ENCODE measurements around the gene DOK7. TPM values are rescaled to one million over a fixed set of nuclear protein-coding genes. Genes with fewer than 3 reads are reported as not detected.

The DOK7 gene
- total RNA-seq, 2 experiments from 2014 or later = not detected

GRCh38 chr4:3524920-3525319, 61.8 kb downstream of the DOK7 start:
- no peak overlapping the region for H3K4me3 Mint-ChIP-seq
- no peaks in the 10 kb centered on the region for H3K36me3 Mint-ChIP-seq
- no peaks in the 10 kb centered on the region for H3K27me3 Mint-ChIP-seq
- peaks cover 1% of the 10 kb centered on the region for H3K4me1 Mint-ChIP-seq
- H3K9me3 Mint-ChIP-seq = no peaks in the 10 kb centered on the region
- ATAC-seq (ENCODE audit: low read depth) (no peak), DNase-seq (no peak)
- POLR2A ChIA-PET = no interaction called here
- no peak overlapping the region for H3K27ac Mint-ChIP-seq

GRCh38 chr4:3525532-3526430, 62.7 kb downstream of the DOK7 start:
- H3K27ac Mint-ChIP-seq = no peak overlapping the region

GRCh38 chr4:3526456-3526855, 63.4 kb downstream of the DOK7 start:
- Mint-ChIP-seq H3K4me3 (no peak overlapping the region), H3K27me3 (no peaks in the 10 kb centered on the region), H3K9me3 (no peaks in the 10 kb centered on the region), H3K4me1 (peaks cover 11% of the 10 kb centered on the region), H3K36me3 (peaks cover 2% of the 10 kb centered on the region), H3K27ac (no peak overlapping the region)
- ATAC-seq (ENCODE audit: low read depth) (no peak), DNase-seq (no peak)
- POLR2A ChIA-PET = no interaction called here

More at GRCh38 chr4:3525532-3526430, 62.7 kb downstream of the DOK7 start:
- H3K9me3 Mint-ChIP-seq = no peaks in the 10 kb centered on the region
- H3K27me3 Mint-ChIP-seq = no peaks in the 10 kb centered on the region
- H3K4me3 Mint-ChIP-seq = no peak overlapping the region
- POLR2A ChIA-PET = no interaction called here
- no peaks in the 10 kb centered on the region for H3K36me3 Mint-ChIP-seq
- DNase-seq = no peak
- H3K4me1 Mint-ChIP-seq = peaks cover 6% of the 10 kb centered on the region
- ATAC-seq (ENCODE audit: low read depth) = no peak

- no peak for ATAC-seq (ENCODE audit: low read depth)
- H3K27me3 Mint-ChIP-seq = no peaks in the 10 kb centered on the region
- no peak overlapping the region for H3K27ac Mint-ChIP-seq
- peaks cover 13% of the 10 kb centered on the region for H3K4me1 Mint-ChIP-seq
- no peak overlapping the region for H3K4me3 Mint-ChIP-seq
- POLR2A ChIA-PET = no interaction called here
- no peaks in the 10 kb centered on the region for H3K9me3 Mint-ChIP-seq
- no peak for DNase-seq
- peaks cover 2% of the 10 kb centered on the region for H3K36me3 Mint-ChIP-seq
Observed at GRCh38 chr4:3527101-3527913, 64.2 kb downstream of the DOK7 start.

GRCh38 chr4:3527914-3528876, 65.1 kb downstream of the DOK7 start:
- no peak for ATAC-seq (ENCODE audit: low read depth)
- POLR2A ChIA-PET = no interaction called here
- DNase-seq = no peak
- Mint-ChIP-seq H3K27ac (no peak overlapping the region), H3K36me3 (peaks cover 2% of the 10 kb centered on the region), H3K4me3 (no peak overlapping the region), H3K27me3 (no peaks in the 10 kb centered on the region), H3K4me1 (peaks cover 13% of the 10 kb centered on the region), H3K9me3 (no peaks in the 10 kb centered on the region)

GRCh38 chr4:3529363-3529762, 66.3 kb downstream of the DOK7 start:
- Mint-ChIP-seq H3K9me3 (no peaks in the 10 kb centered on the region), H3K27me3 (no peaks in the 10 kb centered on the region), H3K4me3 (no peak overlapping the region), H3K4me1 (peaks cover 13% of the 10 kb centered on the region), H3K27ac (no peak overlapping the region), H3K36me3 (peaks cover 2% of the 10 kb centered on the region)
- POLR2A ChIA-PET = no interaction called here
- no peak for ATAC-seq (ENCODE audit: low read depth)
- DNase-seq = no peak

- no peaks in the 10 kb centered on the region for H3K9me3 Mint-ChIP-seq
- peak overlapping the region; percentile 30 for H3K4me3 Mint-ChIP-seq
- no peak for ATAC-seq (ENCODE audit: low read depth)
- peaks cover 2% of the 10 kb centered on the region for H3K36me3 Mint-ChIP-seq
- peaks cover 13% of the 10 kb centered on the region for H3K4me1 Mint-ChIP-seq
- POLR2A ChIA-PET = no interaction called here
- H3K27ac Mint-ChIP-seq = peak overlapping the region; percentile 4
- no peak for DNase-seq
- H3K27me3 Mint-ChIP-seq = peaks cover 2% of the 10 kb centered on the region
Observed at GRCh38 chr4:3530051-3530450, 66.9 kb downstream of the DOK7 start.

GRCh38 chr4:3530663-3531254, 67.7 kb downstream of the DOK7 start:
- no peak for DNase-seq
- no peak for ATAC-seq (ENCODE audit: low read depth)
- Mint-ChIP-seq H3K27me3 (peaks cover 2% of the 10 kb centered on the region), H3K36me3 (peaks cover 2% of the 10 kb centered on the region), H3K9me3 (no peaks in the 10 kb centered on the region), H3K4me3 (peak overlapping the region; percentile 98), H3K4me1 (peaks cover 13% of the 10 kb centered on the region), H3K27ac (no peak overlapping the region)
- POLR2A ChIA-PET = no interaction called here

- ATAC-seq (ENCODE audit: low read depth) (no peak), DNase-seq (no peak)
- H3K27me3 Mint-ChIP-seq = peaks cover 2% of the 10 kb centered on the region
- H3K9me3 Mint-ChIP-seq = no peaks in the 10 kb centered on the region
- H3K4me3 Mint-ChIP-seq = peak overlapping the region; percentile 98
- POLR2A ChIA-PET = no interaction called here
- H3K4me1 Mint-ChIP-seq = peaks cover 13% of the 10 kb centered on the region
- peak overlapping the region; percentile 74 for H3K27ac Mint-ChIP-seq
- peaks cover 2% of the 10 kb centered on the region for H3K36me3 Mint-ChIP-seq
Observed at GRCh38 chr4:3531318-3531878, 68.3 kb downstream of the DOK7 start.

- H3K27me3 Mint-ChIP-seq = peaks cover 2% of the 10 kb centered on the region
- POLR2A ChIA-PET = no interaction called here
- DNase-seq (peak; percentile 88), ATAC-seq (ENCODE audit: low read depth) (peak; percentile 90)
- H3K4me1 Mint-ChIP-seq = peaks cover 13% of the 10 kb centered on the region
- H3K4me3 Mint-ChIP-seq = peak within 1 kb of the TSS; percentile 98
- H3K27ac Mint-ChIP-seq = peak within 1 kb of the TSS; percentile 96
- H3K36me3 Mint-ChIP-seq = peaks cover 2% of the 10 kb centered on the region
- no peaks in the 10 kb centered on the region for H3K9me3 Mint-ChIP-seq
Observed at GRCh38 chr4:3531879-3532750, 69.0 kb downstream of the DOK7 start, which contains the start of gene LRPAP1. TSS of gene LRPAP1 (minus strand) at chr4:3532422. CDS start at chr4:3532412, 10 bp downstream.

GRCh38 chr4:3532751-3533422, 69.8 kb downstream of the DOK7 start:
- H3K4me3 Mint-ChIP-seq = peak overlapping the region; percentile 98
- peaks cover 2% of the 10 kb centered on the region for H3K27me3 Mint-ChIP-seq
- POLR2A ChIA-PET = no interaction called here
- DNase-seq (no peak), ATAC-seq (ENCODE audit: low read depth) (no peak)
- no peak overlapping the region for H3K27ac Mint-ChIP-seq
- H3K4me1 Mint-ChIP-seq = peaks cover 13% of the 10 kb centered on the region
- H3K36me3 Mint-ChIP-seq = peaks cover 2% of the 10 kb centered on the region
- H3K9me3 Mint-ChIP-seq = no peaks in the 10 kb centered on the region
